HG03280 (cell line): ENCODE measurements around the gene GNAZ.

Experiments
- ATAC-seq: cut with Tn5 transposase; IDR thresholded peaks from one replicate; pipeline ENCODE4 v1.9.1; 2021; ENCODE audit warnings: mild to moderate bottlenecking, moderate library complexity; ENCODE audit not compliant: unreplicated experiment

The GNAZ gene

GRCh38 chr22:23117891-23118646, 47.8 kb downstream of the GNAZ start:
- no peak for ATAC-seq

- ATAC-seq: no peak
These were observed 48.6 kb downstream of the GNAZ start for GRCh38 chr22:23118647-23119493.

GRCh38 chr22:23119494-23120414, 49.4 kb downstream of the GNAZ start:
- ATAC-seq: no peak

GRCh38 chr22:23120415-23120899, 50.1 kb downstream of the GNAZ start:
- no peak for ATAC-seq

GRCh38 chr22:23121000-23121421, 50.7 kb downstream of the GNAZ start:
- ATAC-seq: no peak

- no peak for ATAC-seq
These were observed 51.1 kb downstream of the GNAZ start for GRCh38 chr22:23121424-23121823.

GRCh38 chr22:23122216-23122957, 52.1 kb downstream of the GNAZ start:
- ATAC-seq: no peak

- no peak for ATAC-seq
These were observed 52.9 kb downstream of the GNAZ start for GRCh38 chr22:23122992-23123803.

- no peak for ATAC-seq
These were observed 53.5 kb downstream of the GNAZ start for GRCh38 chr22:23123804-23124254.

GRCh38 chr22:23124611-23125511, 54.5 kb downstream of the GNAZ start:
- no peak for ATAC-seq

- no peak for ATAC-seq
These were observed 55.3 kb downstream of the GNAZ start for GRCh38 chr22:23125512-23126103.

- ATAC-seq: no peak
These were observed 56.1 kb downstream of the GNAZ start for GRCh38 chr22:23126165-23127054.

- no peak for ATAC-seq
These were observed 56.9 kb downstream of the GNAZ start for GRCh38 chr22:23127055-23127756.

GRCh38 chr22:23127788-23128187, 57.5 kb downstream of the GNAZ start:
- ATAC-seq: no peak

- ATAC-seq: no peak
These were observed 58.2 kb downstream of the GNAZ start for GRCh38 chr22:23128269-23129108.
